SK-N-SH treated with all-trans-retinoic acid at 6 μM for 48 hours (cell line): ENCODE data around the gene ATG4C.

Source experiments
- ATAC-seq: fragments of 200-7000 bp; cut with Tn5 transposase; 3 replicates; pipeline ENCODE4 v1.9.1; 2020; ENCODE audit warnings: mild to moderate bottlenecking, moderate library complexity
- BACH2 ChIP-seq: fragments of 250-450 bp; sonication (Bioruptor Pico); IDR thresholded peaks from 2 replicates; pipeline ENCODE4 v1.9.0; 2021; ENCODE audit warnings: mild to moderate bottlenecking, borderline replicate concordance
- CSDC2 ChIP-seq: fragments of 250-450 bp; sonication (Bioruptor Pico); IDR thresholded peaks from 2 replicates; pipeline ENCODE4 v1.5.0; 2020; ENCODE audit warnings: mild to moderate bottlenecking, moderate library complexity
- CSRNP3 ChIP-seq: fragments of 250-450 bp; sonication (Bioruptor Pico); IDR thresholded peaks from 2 replicates; pipeline ENCODE4 v1.5.1; 2021; ENCODE audit warnings: mild to moderate bottlenecking, moderate library complexity
- ESRRG ChIP-seq: fragments of 250-450 bp; sonication (Bioruptor Pico); IDR thresholded peaks from 2 replicates; pipeline ENCODE4 v1.6.1; 2021; ENCODE audit warnings: mild to moderate bottlenecking
- ISL1 ChIP-seq: fragments of 250-450 bp; sonication (Bioruptor Pico); IDR thresholded peaks from 2 replicates; pipeline ENCODE4 v2.1.2; 2022; ENCODE audit warnings: mild to moderate bottlenecking, moderate library complexity
- OSR1 ChIP-seq: fragments of 250-450 bp; sonication (Bioruptor Pico); IDR thresholded peaks from 2 replicates; pipeline ENCODE4 v1.8.0; 2022; ENCODE audit warnings: moderate library complexity, mild to moderate bottlenecking, inconsistent platforms
- PATZ1 ChIP-seq: fragments of 250-450 bp; sonication (Bioruptor Pico); IDR thresholded peaks from 2 replicates; pipeline ENCODE4 v1.8.0; 2020; ENCODE audit warnings: mild to moderate bottlenecking, moderate library complexity, borderline replicate concordance
- POU6F1 ChIP-seq: fragments of 250-450 bp; sonication (Bioruptor Pico); IDR thresholded peaks from 2 replicates; pipeline ENCODE4 v1.8.0; 2021; ENCODE audit warnings: low read depth, mild to moderate bottlenecking, moderate library complexity, borderline replicate concordance
- RARB ChIP-seq: fragments of 250-450 bp; sonication (Bioruptor Pico); IDR thresholded peaks from 2 replicates; pipeline ENCODE4 v1.8.0; 2021; ENCODE audit warnings: mild to moderate bottlenecking, moderate library complexity
- SNAI2 ChIP-seq: fragments of 250-450 bp; sonication (Bioruptor Pico); IDR thresholded peaks from 2 replicates; pipeline ENCODE4 v1.5.0; 2020; ENCODE audit warnings: mild to moderate bottlenecking, moderate library complexity
- TCF4 ChIP-seq: fragments of 250-450 bp; sonication (Bioruptor Pico); IDR thresholded peaks from 2 replicates; pipeline ENCODE4 v1.8.0; 2021; ENCODE audit warnings: mild to moderate bottlenecking, moderate library complexity, borderline replicate concordance
- TOX ChIP-seq: fragments of 250-450 bp; sonication (Bioruptor Pico); IDR thresholded peaks from 2 replicates; pipeline ENCODE4 v1.8.0; 2021; ENCODE audit warnings: mild to moderate bottlenecking, moderate library complexity, borderline replicate concordance
- TSHZ2 ChIP-seq: fragments of 250-450 bp; sonication (Bioruptor Pico); IDR thresholded peaks from 2 replicates; pipeline ENCODE4 v1.5.0; 2020; ENCODE audit warnings: mild to moderate bottlenecking, moderate library complexity
- ZFP30 ChIP-seq: fragments of 450-650 bp; formaldehyde crosslinking; IDR thresholded peaks from 2 replicates; pipeline ENCODE4 v1.5.0; 2022; ENCODE audit warnings: mild to moderate bottlenecking, moderate library complexity
- ZNF565 ChIP-seq: fragments of 450-650 bp; formaldehyde crosslinking; conservative IDR thresholded peaks from 2 replicates; pipeline ENCODE4 v1.5.0; 2020; ENCODE audit warnings: low read depth, mild to moderate bottlenecking, moderate library complexity

The ATG4C gene

GRCh38 chr1:62882201-62883104, 98.5 kb downstream of the ATG4C start:
- ATAC-seq, result peak; percentile 53; the same call in 1 of the 3 replicates
- no peak for TF ChIP-seq TSHZ2 (CRISPR knock-in tag)
- no peak for TF ChIP-seq TOX (CRISPR knock-in tag)
- TF ChIP-seq ZFP30, result no peak
- no peak for TF ChIP-seq POU6F1 (CRISPR knock-in tag)
- TF ChIP-seq ISL1 (CRISPR knock-in tag), result peak; percentile 38; the same call in 1 of the 2 replicates
- TF ChIP-seq BACH2 (CRISPR knock-in tag), result no peak

DNA sequence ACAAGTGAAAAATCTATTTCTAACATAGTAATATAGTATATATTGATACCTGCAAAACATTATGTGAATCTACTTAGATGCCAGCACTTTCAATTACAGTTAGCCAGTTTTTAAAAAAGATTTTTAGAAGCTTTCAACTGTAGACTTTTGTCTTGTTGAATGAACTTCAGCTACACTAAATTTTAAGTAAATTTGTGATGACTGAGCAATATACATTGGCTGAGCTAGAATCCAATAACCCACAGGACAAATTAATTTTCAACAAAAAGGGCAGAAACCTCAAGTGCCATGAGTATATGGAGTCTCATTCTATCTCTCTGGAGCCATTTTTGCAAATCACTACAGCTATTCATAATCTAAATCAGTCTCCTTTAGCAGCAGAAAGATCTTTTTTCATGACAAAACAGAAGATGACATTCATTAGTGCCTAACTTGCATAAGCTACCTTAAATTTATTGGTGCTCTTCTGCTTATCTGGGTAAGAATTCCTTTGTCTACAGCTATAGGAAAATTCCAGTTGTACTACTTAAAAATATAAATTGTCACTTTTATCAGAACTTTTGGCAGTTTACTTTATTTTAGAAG, 100.3 kb downstream of the ATG4C start:
- no peak for ATAC-seq

DNA sequence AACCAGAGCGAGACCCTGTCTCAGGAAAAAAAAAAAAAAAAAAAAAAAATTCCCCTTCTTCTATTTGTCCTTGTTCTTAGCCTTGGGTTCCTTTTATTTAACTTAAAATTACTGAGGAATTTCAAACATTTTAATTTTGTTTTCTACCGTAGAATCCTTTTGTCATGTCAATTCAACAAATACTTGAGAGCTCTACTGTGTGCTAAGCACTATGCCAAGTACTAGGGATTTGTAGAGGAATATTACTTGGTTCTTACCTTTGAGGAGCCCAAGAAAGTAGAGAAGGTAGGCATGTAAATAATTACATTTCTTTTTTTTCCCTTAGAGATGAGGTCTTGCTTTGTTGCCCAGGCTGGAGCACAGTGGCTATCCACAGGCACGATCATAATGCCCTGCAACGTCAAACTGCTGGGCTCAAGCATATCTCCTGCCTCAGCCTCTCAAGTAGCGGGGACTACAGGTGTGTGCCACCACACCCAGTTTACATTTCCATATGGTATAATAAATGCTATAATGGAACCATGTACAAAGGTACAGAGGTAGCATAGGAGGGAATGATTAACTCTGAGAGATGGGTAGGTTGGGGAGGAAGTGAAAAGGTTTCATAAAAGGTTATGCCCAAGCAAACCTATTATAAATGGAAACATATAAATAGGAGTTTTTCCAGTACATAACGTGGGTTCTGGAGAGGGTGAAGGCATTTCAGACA, 104.0 kb downstream of the ATG4C start:
- no peak for TF ChIP-seq ZNF565 (CRISPR knock-in tag)
- TF ChIP-seq PATZ1 (CRISPR knock-in tag), result no peak
- no peak for TF ChIP-seq TCF4 (CRISPR knock-in tag)
- TF ChIP-seq TOX (CRISPR knock-in tag), result no peak
- no peak for TF ChIP-seq BACH2 (CRISPR knock-in tag)
- no peak for TF ChIP-seq TSHZ2 (CRISPR knock-in tag)
- TF ChIP-seq ESRRG, result no peak
- no peak for TF ChIP-seq OSR1 (CRISPR knock-in tag)
- TF ChIP-seq RARB (CRISPR knock-in tag), result no peak
- TF ChIP-seq SNAI2 (CRISPR knock-in tag), result no peak
- no peak for TF ChIP-seq CSRNP3 (CRISPR knock-in tag)
- no peak for ATAC-seq

More for the DNA sequence above, 100.3 kb downstream of the ATG4C start:
- TF ChIP-seq ISL1 (CRISPR knock-in tag), result no peak
- TF ChIP-seq RARB (CRISPR knock-in tag), result no peak
- TF ChIP-seq TOX (CRISPR knock-in tag), result no peak
- TF ChIP-seq CSDC2, result no peak
